ENCODE data around the gene RNF32. TPM values are rescaled to one million over a fixed set of nuclear protein-coding genes. Genes with fewer than 3 reads are reported as not detected.

Gene RNF32
- total RNA-seq, 1 experiment from 2014 or later, result 1.3 TPM

DNA sequence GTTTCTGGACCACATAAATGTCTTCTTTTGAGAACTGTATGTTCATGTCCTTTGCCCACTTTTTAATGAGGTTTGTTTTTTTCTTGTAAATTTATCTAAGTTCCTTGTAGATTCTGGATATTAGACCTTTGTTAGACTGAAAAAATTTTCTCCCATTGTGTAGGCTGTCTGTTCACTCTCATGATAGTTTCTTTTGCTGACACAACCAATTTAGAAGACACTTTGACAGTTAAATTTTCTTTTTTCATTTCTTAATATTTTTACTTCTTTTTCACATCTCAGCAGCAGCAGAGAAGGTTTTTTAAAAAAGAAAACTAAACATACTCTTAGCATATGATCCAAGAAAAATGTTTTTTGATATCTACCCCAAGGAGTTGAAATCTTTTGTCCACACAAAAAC, 61.8 kb downstream of the RNF32 start:
- no peak overlapping the region for H3K4me3 ChIP-seq (ENCODE audit: low read length)
- no peaks in the 10 kb centered on the region for H4K20me1 ChIP-seq (ENCODE audit: insufficient read depth, low read depth, low read length)
- H2AFZ ChIP-seq (ENCODE audit: low read length), result no peak overlapping the region
- DNase-seq, result no peak
- no peaks in the 10 kb centered on the region for H3K9me2 ChIP-seq (replicated peaks; ENCODE audit: insufficient read depth, low read length)
- no peak overlapping the region for H3K4me2 ChIP-seq (ENCODE audit: low read depth, low read length, poor library complexity, severe bottlenecking)
- H3K36me3 ChIP-seq (ENCODE audit: insufficient read depth, low read length), result peaks cover 32% of the 10 kb centered on the region
- H3K9me3 ChIP-seq (ENCODE audit: low read length), result 0 out of 2 replicates have a peak, but pooled peaks cover 6% of the 10 kb centered on the region
- no peak overlapping the region for H3K27ac ChIP-seq (ENCODE audit: low read length)
- H3K4me1 ChIP-seq (ENCODE audit: low read length), result no peaks in the 10 kb centered on the region
- no peaks in the 10 kb centered on the region for H3K27me3 ChIP-seq (ENCODE audit: low read length)
- H3K9ac ChIP-seq (ENCODE audit: low read length), result no peak overlapping the region
- peaks cover 32% of the 10 kb centered on the region for H3K79me2 ChIP-seq (ENCODE audit: low read length)

GRCh38 chr7:156703209-156703608, 62.6 kb downstream of the RNF32 start:
- H4K20me1 ChIP-seq (ENCODE audit: insufficient read depth, low read depth, low read length), result no peaks in the 10 kb centered on the region

GRCh38 chr7:156703773-156704482, 63.4 kb downstream of the RNF32 start:
- no peak for DNase-seq
- no peak overlapping the region for H3K27ac ChIP-seq (ENCODE audit: low read length)
- H3K4me2 ChIP-seq (ENCODE audit: low read depth, low read length, poor library complexity, severe bottlenecking), result no peak overlapping the region
- H3K4me1 ChIP-seq (ENCODE audit: low read length), result no peaks in the 10 kb centered on the region
- no peak overlapping the region for H3K9ac ChIP-seq (ENCODE audit: low read length)
- no peaks in the 10 kb centered on the region for H4K20me1 ChIP-seq (ENCODE audit: insufficient read depth, low read depth, low read length)
- H3K27me3 ChIP-seq (ENCODE audit: low read length), result no peaks in the 10 kb centered on the region
- H3K9me2 ChIP-seq (replicated peaks; ENCODE audit: insufficient read depth, low read length), result no peaks in the 10 kb centered on the region
- H3K79me2 ChIP-seq (ENCODE audit: low read length), result peaks cover 38% of the 10 kb centered on the region
- H2AFZ ChIP-seq (ENCODE audit: low read length), result no peak overlapping the region
- H3K9me3 ChIP-seq (ENCODE audit: low read length), result 0 out of 2 replicates have a peak, but pooled peaks cover 6% of the 10 kb centered on the region
- peaks cover 32% of the 10 kb centered on the region for H3K36me3 ChIP-seq (ENCODE audit: insufficient read depth, low read length)
- no peak overlapping the region for H3K4me3 ChIP-seq (ENCODE audit: low read length)

More at GRCh38 chr7:156703209-156703608, 62.6 kb downstream of the RNF32 start:
- Histone ChIP-seq H3K9me2 (replicated peaks; ENCODE audit: insufficient read depth, low read length) (no peaks in the 10 kb centered on the region), H3K4me3 (ENCODE audit: low read length) (no peak overlapping the region), H3K27me3 (ENCODE audit: low read length) (no peaks in the 10 kb centered on the region), H3K27ac (ENCODE audit: low read length) (no peak overlapping the region), H3K4me2 (ENCODE audit: low read depth, low read length, poor library complexity, severe bottlenecking) (no peak overlapping the region), H3K9me3 (ENCODE audit: low read length) (0 out of 2 replicates have a peak, but pooled peaks cover 6% of the 10 kb centered on the region), H3K9ac (ENCODE audit: low read length) (no peak overlapping the region), H3K36me3 (ENCODE audit: insufficient read depth, low read length) (peaks cover 32% of the 10 kb centered on the region), H2AFZ (ENCODE audit: low read length) (no peak overlapping the region), H3K4me1 (ENCODE audit: low read length) (no peaks in the 10 kb centered on the region), H3K79me2 (ENCODE audit: low read length) (peaks cover 37% of the 10 kb centered on the region)
- no peak for DNase-seq

GRCh38 chr7:156722043-156722826, 81.7 kb downstream of the RNF32 start:
- H2AFZ ChIP-seq (ENCODE audit: low read length), result no peak overlapping the region
- H3K27ac ChIP-seq (ENCODE audit: low read length), result no peak overlapping the region
- DNase-seq, result no peak
- no peaks in the 10 kb centered on the region for H3K9me2 ChIP-seq (replicated peaks; ENCODE audit: insufficient read depth, low read length)
- H3K79me2 ChIP-seq (ENCODE audit: low read length), result peaks cover 30% of the 10 kb centered on the region
- H3K36me3 ChIP-seq (ENCODE audit: insufficient read depth, low read length), result peaks cover 28% of the 10 kb centered on the region
- no peak overlapping the region for H3K4me2 ChIP-seq (ENCODE audit: low read depth, low read length, poor library complexity, severe bottlenecking)
- no peak overlapping the region for H3K4me3 ChIP-seq (ENCODE audit: low read length)
- no peaks in the 10 kb centered on the region for H3K9me3 ChIP-seq (ENCODE audit: low read length)
- no peak overlapping the region for H3K9ac ChIP-seq (ENCODE audit: low read length)
- no peaks in the 10 kb centered on the region for H3K27me3 ChIP-seq (ENCODE audit: low read length)
- H3K4me1 ChIP-seq (ENCODE audit: low read length), result no peaks in the 10 kb centered on the region
- H4K20me1 ChIP-seq (ENCODE audit: insufficient read depth, low read depth, low read length), result no peaks in the 10 kb centered on the region

DNA sequence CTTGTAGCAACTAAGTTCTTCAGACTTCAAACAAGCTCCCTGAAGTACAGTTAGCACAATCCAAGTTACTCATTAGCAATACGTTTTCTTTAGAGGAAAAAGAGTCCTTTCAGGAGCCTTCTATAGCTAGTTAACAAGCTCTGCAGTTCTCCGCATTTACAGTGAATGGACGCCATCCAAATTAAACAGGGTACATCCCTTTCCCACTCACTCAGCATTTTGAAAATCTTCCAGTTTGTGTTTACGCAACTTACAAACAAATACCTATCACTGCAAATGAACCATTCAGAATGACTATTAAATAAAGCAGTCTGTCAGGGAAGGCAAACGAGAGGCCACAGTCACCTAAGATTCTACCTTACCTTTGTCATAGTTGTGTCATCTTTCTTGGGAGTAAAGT, 84.5 kb downstream of the RNF32 start:
- DNase-seq, result no peak
- H3K4me3 ChIP-seq (ENCODE audit: low read length), result no peak overlapping the region
- H3K36me3 ChIP-seq (ENCODE audit: insufficient read depth, low read length), result peaks cover 33% of the 10 kb centered on the region
- no peak overlapping the region for H3K4me2 ChIP-seq (ENCODE audit: low read depth, low read length, poor library complexity, severe bottlenecking)
- H2AFZ ChIP-seq (ENCODE audit: low read length), result no peak overlapping the region
- H3K27ac ChIP-seq (ENCODE audit: low read length), result no peak overlapping the region
- H3K9ac ChIP-seq (ENCODE audit: low read length), result no peak overlapping the region
- H3K27me3 ChIP-seq (ENCODE audit: low read length), result no peaks in the 10 kb centered on the region
- H3K4me1 ChIP-seq (ENCODE audit: low read length), result no peaks in the 10 kb centered on the region
- H3K9me3 ChIP-seq (ENCODE audit: low read length), result no peaks in the 10 kb centered on the region
- H4K20me1 ChIP-seq (ENCODE audit: insufficient read depth, low read depth, low read length), result no peaks in the 10 kb centered on the region
- peaks cover 46% of the 10 kb centered on the region for H3K79me2 ChIP-seq (ENCODE audit: low read length)
- no peaks in the 10 kb centered on the region for H3K9me2 ChIP-seq (replicated peaks; ENCODE audit: insufficient read depth, low read length)

- H3K9me2 ChIP-seq (replicated peaks; ENCODE audit: insufficient read depth, low read length), result no peaks in the 10 kb centered on the region
- no peaks in the 10 kb centered on the region for H3K9me3 ChIP-seq (ENCODE audit: low read length)
- no peak overlapping the region for H3K4me2 ChIP-seq (ENCODE audit: low read depth, low read length, poor library complexity, severe bottlenecking)
These were observed 85.4 kb downstream of the RNF32 start for GRCh38 chr7:156725936-156726335.

More at GRCh38 chr7:156725936-156726335, 85.4 kb downstream of the RNF32 start:
- no peak for DNase-seq
- peaks cover 28% of the 10 kb centered on the region; the same call in 1 of the 2 replicates for H3K36me3 ChIP-seq (ENCODE audit: insufficient read depth, low read length)
- no peaks in the 10 kb centered on the region for H4K20me1 ChIP-seq (ENCODE audit: insufficient read depth, low read depth, low read length)
- H3K4me1 ChIP-seq (ENCODE audit: low read length), result no peaks in the 10 kb centered on the region
- H3K4me3 ChIP-seq (ENCODE audit: low read length), result no peak overlapping the region
- H3K79me2 ChIP-seq (ENCODE audit: low read length), result peaks cover 50% of the 10 kb centered on the region
- H2AFZ ChIP-seq (ENCODE audit: low read length), result no peak overlapping the region
- H3K27ac ChIP-seq (ENCODE audit: low read length), result no peak overlapping the region
- H3K9ac ChIP-seq (ENCODE audit: low read length), result no peak overlapping the region
- H3K27me3 ChIP-seq (ENCODE audit: low read length), result no peaks in the 10 kb centered on the region

Measured in Karpas-422 (cell line).